Left ventricle myocardium inferior (tissue), 1 donor: ENCODE data around the gene ATF6. TPM values are rescaled to one million over a fixed set of nuclear protein-coding genes. Genes with fewer than 3 reads are reported as not detected.
A peak's percentile ranks its signal among the peaks of the same experiment; 100 is the strongest.

Experiments
- DNase-seq: peaks from one replicate; pipeline ENCODE4 v3.0.0-alpha.2; 2020
- H3K27ac ChIP-seq: fragments of 200-600 bp; replicated peaks from 2 replicates; pipeline ENCODE4 v1.8.0; 2021
- H3K27me3 ChIP-seq: fragments of 200-600 bp; 2 replicates; pipeline ENCODE4 v1.8.0; 2021; ENCODE audit warnings: low read depth
- H3K36me3 ChIP-seq: fragments of 200-600 bp; 2 replicates; pipeline ENCODE4 v1.8.0; 2021
- H3K4me1 ChIP-seq: fragments of 200-600 bp; 2 replicates; pipeline ENCODE4 v1.8.0; 2021
- H3K4me3 ChIP-seq: fragments of 200-600 bp; 2 replicates; pipeline ENCODE4 v1.8.0; 2021; ENCODE audit warnings: mild to moderate bottlenecking, moderate library complexity
- H3K9me3 ChIP-seq: fragments of 200-600 bp; replicated peaks from 2 replicates; pipeline ENCODE4 v1.8.0; 2021
- intact Hi-C: fragments of 100-400 bp; cut with micrococcal nuclease; formaldehyde crosslinking; loops from one replicate; pipeline ENCODE4 v1.11.0; 2022
- total RNA-seq: library from RNA; stranded (reverse); fragmentation: NEBNext Ultra II Directional; extraction: Animal tissue kit (Norgen Biotek cat#: 25700); gene quantifications from one replicate; pipeline ENCODE4 v1.2.1, GENCODE V29; 2021
- TF ChIP-seq, protein P1 (sequence below): fragments of 200-600 bp; IDR thresholded peaks from 2 replicates; pipeline ENCODE4 v1.8.0; 2021; ENCODE audit warnings: antibody characterized with exemption, mild to moderate bottlenecking, borderline replicate concordance
- donor health status: DM: no; HTN: yes; CAD: no; lungs with severe emphysema.

The ATF6 gene
- total RNA-seq, 1 donor from 2014 or later, result 13.0 TPM

DNA sequence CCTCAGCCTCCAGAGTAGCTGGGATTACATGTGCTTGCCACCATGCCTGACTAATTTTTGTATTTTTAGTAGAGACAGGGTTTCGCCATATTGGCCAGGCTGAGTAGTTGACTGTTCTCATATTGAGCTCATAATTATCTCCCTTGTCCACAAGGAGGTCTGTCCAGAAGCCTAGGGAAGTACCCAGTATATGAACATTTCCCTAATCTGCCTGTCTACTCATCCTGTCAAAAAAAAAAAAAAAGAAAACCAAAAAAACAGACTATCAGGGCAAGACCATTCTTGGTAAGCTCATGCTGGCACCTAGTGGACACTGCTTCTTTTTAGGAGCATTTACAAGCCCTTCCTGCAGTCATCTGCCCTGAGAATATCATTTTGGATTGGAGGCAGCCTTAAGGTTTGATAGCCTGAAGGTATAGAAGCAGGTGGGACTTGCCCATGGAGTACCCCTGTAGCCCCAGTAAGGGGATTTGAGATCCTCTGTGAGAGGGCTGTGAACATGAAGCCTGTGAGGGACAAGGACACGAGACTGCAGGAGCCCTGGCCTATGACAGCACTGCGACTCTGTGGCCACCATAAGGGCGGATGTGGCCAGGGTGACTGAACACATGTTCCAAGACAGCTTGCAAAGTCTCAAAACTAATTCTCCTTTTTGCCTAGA, 27.4 kb upstream of the ATF6 start:
- TF ChIP-seq, protein P1, sequence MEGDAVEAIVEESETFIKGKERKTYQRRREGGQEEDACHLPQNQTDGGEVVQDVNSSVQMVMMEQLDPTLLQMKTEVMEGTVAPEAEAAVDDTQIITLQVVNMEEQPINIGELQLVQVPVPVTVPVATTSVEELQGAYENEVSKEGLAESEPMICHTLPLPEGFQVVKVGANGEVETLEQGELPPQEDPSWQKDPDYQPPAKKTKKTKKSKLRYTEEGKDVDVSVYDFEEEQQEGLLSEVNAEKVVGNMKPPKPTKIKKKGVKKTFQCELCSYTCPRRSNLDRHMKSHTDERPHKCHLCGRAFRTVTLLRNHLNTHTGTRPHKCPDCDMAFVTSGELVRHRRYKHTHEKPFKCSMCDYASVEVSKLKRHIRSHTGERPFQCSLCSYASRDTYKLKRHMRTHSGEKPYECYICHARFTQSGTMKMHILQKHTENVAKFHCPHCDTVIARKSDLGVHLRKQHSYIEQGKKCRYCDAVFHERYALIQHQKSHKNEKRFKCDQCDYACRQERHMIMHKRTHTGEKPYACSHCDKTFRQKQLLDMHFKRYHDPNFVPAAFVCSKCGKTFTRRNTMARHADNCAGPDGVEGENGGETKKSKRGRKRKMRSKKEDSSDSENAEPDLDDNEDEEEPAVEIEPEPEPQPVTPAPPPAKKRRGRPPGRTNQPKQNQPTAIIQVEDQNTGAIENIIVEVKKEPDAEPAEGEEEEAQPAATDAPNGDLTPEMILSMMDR, result peak; percentile 50
- Histone ChIP-seq H3K27me3 (peaks cover 10% of the 10 kb centered on the region), H3K27ac (peak overlapping the region; percentile 48), H3K36me3 (no peaks in the 10 kb centered on the region), H3K9me3 (no peaks in the 10 kb centered on the region), H3K4me3 (no peak overlapping the region), H3K4me1 (peaks cover 8% of the 10 kb centered on the region)
- intact Hi-C loops, result no loop called here
- peak; percentile 26 for DNase-seq

DNA sequence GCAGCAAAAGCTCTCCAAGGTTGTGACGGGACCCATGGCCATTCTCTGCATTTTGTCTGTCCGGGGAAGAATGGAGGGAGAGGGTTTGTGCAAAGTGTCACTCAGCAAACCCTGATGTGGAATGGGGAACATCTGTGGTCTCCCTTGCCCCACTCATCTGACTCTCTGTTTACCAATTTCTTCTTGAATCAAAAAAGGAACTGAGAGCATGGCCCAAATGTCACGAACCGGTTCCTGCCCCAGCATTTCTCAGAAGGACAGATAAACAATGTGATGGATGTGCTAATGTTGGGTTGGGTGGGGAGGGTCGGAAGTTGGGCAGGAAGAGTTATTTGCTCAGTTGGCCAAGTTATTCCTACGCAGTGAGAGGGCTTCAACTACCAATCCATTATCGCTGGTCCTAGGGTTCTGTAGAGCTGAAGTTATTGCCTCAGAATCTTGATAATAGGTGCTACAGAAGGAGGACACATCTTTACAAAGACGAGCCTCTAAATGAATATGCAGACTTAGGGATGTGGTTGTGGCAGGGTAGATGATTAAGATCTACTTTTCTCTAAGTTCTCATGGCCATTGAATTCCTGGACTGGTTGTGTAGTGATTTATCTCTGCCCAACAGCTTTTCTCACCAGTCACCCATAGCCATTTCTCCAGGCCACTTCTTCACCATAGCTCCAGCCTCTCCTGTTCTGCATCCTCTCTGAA, 26.1 kb upstream of the ATF6 start:
- Histone ChIP-seq H3K27me3 (peaks cover 10% of the 10 kb centered on the region), H3K27ac (peak overlapping the region; percentile 48), H3K9me3 (no peaks in the 10 kb centered on the region), H3K4me1 (peaks cover 3% of the 10 kb centered on the region), H3K4me3 (no peak overlapping the region), H3K36me3 (no peaks in the 10 kb centered on the region)
- TF ChIP-seq, protein P1, result no peak
- DNase-seq, result no peak
- intact Hi-C loops, result loop anchor here (10.0 kb wide), 1 partner anchor 255 kb away; no protein-coding TSS in a partner anchor

DNA sequence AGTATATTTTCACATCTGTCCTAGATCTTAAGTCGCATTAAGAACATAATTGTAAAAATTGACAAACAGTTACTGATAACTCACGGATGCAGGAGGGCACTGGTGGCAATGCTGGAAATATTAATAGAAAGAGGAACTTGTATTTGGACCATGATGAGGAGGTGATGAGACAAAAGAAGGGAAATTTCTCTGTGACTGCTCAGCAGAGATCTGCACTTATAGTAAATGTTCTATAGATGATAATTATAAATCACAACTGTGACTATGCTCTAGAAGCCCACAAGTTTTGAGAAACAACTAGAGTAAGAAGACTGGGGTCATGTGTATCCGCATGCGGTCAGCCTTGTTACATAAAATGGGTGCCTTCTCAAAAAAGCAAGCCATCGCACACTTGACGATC, 25.2 kb upstream of the ATF6 start:
- H3K27ac ChIP-seq, result no peak overlapping the region
- intact Hi-C loops, result loop anchor here (10.0 kb wide), 1 partner anchor 256 kb away; no protein-coding TSS in a partner anchor
- no peaks in the 10 kb centered on the region for H3K36me3 ChIP-seq
- DNase-seq, result no peak
- no peaks in the 10 kb centered on the region for H3K9me3 ChIP-seq
- H3K27me3 ChIP-seq, result peaks cover 17% of the 10 kb centered on the region
- no peak overlapping the region for H3K4me3 ChIP-seq
- peaks cover 3% of the 10 kb centered on the region for H3K4me1 ChIP-seq
- TF ChIP-seq, protein P1, result no peak

DNA sequence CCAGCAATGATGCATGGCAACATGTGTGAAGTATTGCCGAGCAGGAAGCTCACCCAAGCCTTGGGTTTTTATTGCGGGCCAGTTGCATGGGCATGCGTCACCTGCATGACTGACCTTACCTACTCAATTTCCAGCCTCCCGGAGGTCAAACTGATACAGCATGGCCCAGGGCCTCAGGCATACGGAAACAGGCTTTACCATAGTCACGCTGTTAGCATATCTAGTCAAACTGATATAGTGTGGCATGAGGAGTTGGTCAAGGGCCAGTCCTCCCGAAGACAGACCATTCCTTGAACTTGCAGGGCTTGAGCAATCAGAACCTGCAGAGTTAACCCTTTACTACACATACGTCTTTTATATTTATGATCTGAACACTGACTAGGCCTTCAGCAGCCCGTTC, 22.9 kb upstream of the ATF6 start:
- H3K4me1 ChIP-seq, result peaks cover 3% of the 10 kb centered on the region
- intact Hi-C loops, result loop anchor here (10.0 kb wide), 1 partner anchor 258 kb away; no protein-coding TSS in a partner anchor

DNA sequence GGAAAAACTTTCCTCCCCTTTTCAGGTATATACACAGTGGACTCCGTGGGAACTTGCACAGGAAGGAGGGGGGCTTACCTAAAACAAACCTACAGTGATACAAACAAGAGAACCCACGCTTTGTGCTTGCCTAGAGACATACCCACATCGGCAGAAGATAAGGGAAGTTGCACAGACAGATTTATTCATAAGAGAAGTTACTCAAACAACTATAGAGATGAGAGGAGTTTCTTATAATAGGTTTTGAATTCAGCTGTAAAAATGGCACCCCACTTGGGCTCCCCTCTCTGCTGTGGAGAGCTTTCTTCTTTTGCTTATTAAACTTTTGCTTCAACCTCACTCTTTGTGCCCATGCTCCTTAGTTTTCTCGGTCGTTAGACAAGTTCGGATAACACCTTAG, 18.3 kb upstream of the ATF6 start:
- no peak for DNase-seq
- H3K36me3 ChIP-seq, result peaks cover 15% of the 10 kb centered on the region
- H3K27ac ChIP-seq, result no peak overlapping the region
- peaks cover 6% of the 10 kb centered on the region for H3K27me3 ChIP-seq
- H3K4me3 ChIP-seq, result no peak overlapping the region
- H3K9me3 ChIP-seq, result no peaks in the 10 kb centered on the region
- intact Hi-C loops, result loop anchor here (10.0 kb wide), 1 partner anchor 263 kb away; no protein-coding TSS in a partner anchor
- TF ChIP-seq, protein P1, result no peak
- H3K4me1 ChIP-seq, result peaks cover 28% of the 10 kb centered on the region

More for the DNA sequence above, 22.9 kb upstream of the ATF6 start:
- H3K27me3 ChIP-seq, result peaks cover 17% of the 10 kb centered on the region
- no peak overlapping the region for H3K4me3 ChIP-seq
- H3K27ac ChIP-seq, result no peak overlapping the region
- no peaks in the 10 kb centered on the region for H3K9me3 ChIP-seq
- no peaks in the 10 kb centered on the region for H3K36me3 ChIP-seq
- DNase-seq, result no peak
- TF ChIP-seq, protein P1, result no peak
